GM20000 (cell line): ENCODE results near the gene BEX3.
"Not testable (repeated sequence)": the region's sequence is repeated elsewhere in the genome, so short reads cannot be mapped to it uniquely, and the experiment has no call there.

Source experiments
- DNase-seq: peaks from one replicate; pipeline ENCODE4 v3.0.0; 2012; ENCODE audit warnings: low spot score
- CTCF ChIP-seq: IDR thresholded peaks from 2 replicates; pipeline ENCODE4 v1.5.1; 2012; ENCODE audit warnings: mild to moderate bottlenecking, control low read depth; ENCODE audit errors: extremely low read depth, missing control alignments

Gene BEX3

GRCh38 chrX:103406256-103406655, 29.9 kb downstream of the BEX3 start:
- DNase-seq, result no peak
- no peak for TF ChIP-seq CTCF

GRCh38 chrX:103407776-103408175, 31.4 kb downstream of the BEX3 start:
- TF ChIP-seq CTCF, result no peak
- no peak for DNase-seq

GRCh38 chrX:103411721-103412120, 35.4 kb downstream of the BEX3 start:
- not testable (repeated sequence) for DNase-seq

- no peak for TF ChIP-seq CTCF
- DNase-seq, result no peak
These were observed 37.5 kb downstream of the BEX3 start for GRCh38 chrX:103413705-103414387.

- no peak for TF ChIP-seq CTCF
- no peak for DNase-seq
These were observed 38.2 kb downstream of the BEX3 start for GRCh38 chrX:103414561-103414960.

GRCh38 chrX:103415068-103415467, 38.7 kb downstream of the BEX3 start:
- TF ChIP-seq CTCF, result no peak
- DNase-seq, result no peak

- DNase-seq, result no peak
- no peak for TF ChIP-seq CTCF
These were observed 39.2 kb downstream of the BEX3 start for GRCh38 chrX:103415528-103415927.

GRCh38 chrX:103417370-103417769, 41.0 kb downstream of the BEX3 start:
- no peak for TF ChIP-seq CTCF
- no peak for DNase-seq
